ENCODE measurements around the gene GLS. TPM values are rescaled to one million over a fixed set of nuclear protein-coding genes. Genes with fewer than 3 reads are reported as not detected.

GLS gene
- total RNA-seq (2016; rRNA removed; fragmentation: Illumina TruSeq; extraction: Trizol) (183 and 212 TPM in 2 replicates), polyA plus RNA-seq (2011; rRNA removed) (65.4 and 78.6 TPM in 2 replicates), polyA minus RNA-seq (2011; rRNA and poly(A)+ RNA removed; ENCODE audit: low replicate concordance) (61.7 and 123 TPM in 2 replicates), Bru-seq, nascent RNA (percentile 97 among the genes with signal in this experiment), BruChase-seq, experiment 1, labeled RNA remaining after a 6-hour chase (percentile 97 among the genes with signal in this experiment), BruChase-seq, experiment 2, labeled RNA remaining after a 2-hour chase (percentile 98 among the genes with signal in this experiment)
- total RNA-seq (2016; cell fraction: cytosol; rRNA removed; fragmentation: Illumina TruSeq; extraction: Trizol; ENCODE audit: low read depth), result 199 and 222 TPM in 2 replicates
- total RNA-seq (2016; cell fraction: insoluble cytoplasmic fraction; rRNA removed; fragmentation: Illumina TruSeq; extraction: Trizol), result 184 and 207 TPM in 2 replicates
- 57.2 and 68.7 TPM in 2 replicates for total RNA-seq (2016; cell fraction: membrane; rRNA removed; fragmentation: Illumina TruSeq; extraction: Trizol)
- total RNA-seq (2016; cell fraction: nucleus; rRNA removed; fragmentation: Illumina TruSeq; extraction: Trizol), result 199 and 219 TPM in 2 replicates
- 19.0 and 29.7 TPM in 2 replicates for polyA plus RNA-seq (2011; cell fraction: cytosol; rRNA removed)
- polyA plus RNA-seq (2011; cell fraction: nucleus; rRNA removed), result 62.0 and 92.3 TPM in 2 replicates
- polyA plus RNA-seq (2012), result 76.8 and 87.2 TPM in 2 replicates
- polyA plus RNA-seq (2016; cell fraction: cytosol; fragmentation: Illumina TruSeq; extraction: Trizol; ENCODE audit: low read depth), result 1.3 and 1.9 TPM in 2 replicates
- polyA plus RNA-seq (2016; cell fraction: insoluble cytoplasmic fraction; fragmentation: Illumina TruSeq; extraction: Trizol; ENCODE audit: low read depth), result 88.6 and 101 TPM in 2 replicates
- polyA plus RNA-seq (2016; cell fraction: membrane; fragmentation: Illumina TruSeq; extraction: Trizol; ENCODE audit: low read depth), result 5.8 and 6.9 TPM in 2 replicates
- 136 and 142 TPM in 2 replicates for polyA plus RNA-seq (2016; cell fraction: nucleus; fragmentation: Illumina TruSeq; extraction: Trizol; ENCODE audit: insufficient read depth, low read depth)
- 94.5 and 101 TPM in 2 replicates for polyA minus RNA-seq (2011; cell fraction: cytosol; rRNA and poly(A)+ RNA removed)
- polyA minus RNA-seq (2011; cell fraction: nucleus; rRNA and poly(A)+ RNA removed), result 545 and 549 TPM in 2 replicates
- long read RNA-seq, experiment 1, full-length matches to known transcripts, result 1 of 12 reads
- long read RNA-seq, experiment 1, partial matches to known transcripts, result 8 of 12 reads
- long read RNA-seq, experiment 1, other reads (novel, unspliced or antisense), result 3 of 12 reads
- long read RNA-seq, experiment 2, full-length matches to known transcripts, result 10 of 132 reads
- long read RNA-seq, experiment 2, partial matches to known transcripts, result 6 of 132 reads
- long read RNA-seq, experiment 2, other reads (novel, unspliced or antisense), result 116 of 132 reads

DNA sequence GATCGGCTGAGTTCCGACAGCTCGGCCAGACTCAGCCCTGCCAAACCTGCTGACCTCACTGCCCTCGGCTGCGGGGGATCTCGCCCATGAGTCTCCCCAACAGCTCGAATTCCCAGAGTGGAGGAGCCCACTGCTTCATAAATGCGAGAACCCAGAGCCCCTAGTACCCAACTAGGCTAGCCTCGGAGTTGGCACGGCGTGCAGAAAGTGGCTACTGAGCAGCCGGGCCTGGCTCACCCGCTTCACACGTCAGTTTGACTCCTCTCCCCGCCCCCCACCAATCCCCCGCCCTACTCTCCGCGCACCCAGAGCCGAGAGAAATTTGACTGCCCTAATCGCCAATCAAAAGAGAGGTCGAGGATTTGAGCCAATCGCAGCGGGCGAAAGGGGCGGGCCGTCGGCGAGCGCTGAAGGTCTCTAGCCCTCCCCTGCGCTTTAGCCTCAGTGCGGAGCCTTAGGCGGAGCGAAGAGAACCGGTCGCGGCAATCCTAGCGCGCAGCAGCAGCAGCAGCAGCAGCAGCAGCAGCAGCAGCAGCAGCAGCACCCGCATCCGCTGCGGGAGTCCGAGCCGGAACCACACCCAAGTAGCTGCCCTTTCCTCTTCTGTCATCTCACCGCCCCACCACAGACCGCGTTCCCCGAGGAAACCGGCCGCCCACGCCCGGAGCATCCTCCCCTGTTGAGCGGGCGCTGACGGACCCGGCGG lies at the start of gene GLS:
GLS (plus strand) TSS at position 444 of the 706 bp plus-strand sequence. CDS start 264 bp downstream, outside the sequence.
- Histone ChIP-seq H3K4me2 (ENCODE audit: low read depth, low read length) (peak within 1 kb of the TSS; percentile 99), H3K4me3 (replicated peaks in 1 of 3; ENCODE audit: insufficient read depth in 1 of 3, low read depth in 2 of 3, low read length in 3 of 3) (peak within 1 kb of the TSS; percentile 85 to 97 (median 86)), H3K27ac (ENCODE audit: extremely low read length, insufficient read depth, low read length) (peak within 1 kb of the TSS; percentile 81), H3K9me3 (ENCODE audit: low read length) (no peaks in the 10 kb centered on the region), H2AFZ (ENCODE audit: low read length) (peak within 1 kb of the TSS; percentile 84), H3K4me1 (ENCODE audit: insufficient read depth, low read length) (peaks cover 42% of the 10 kb centered on the region), H3K9ac (ENCODE audit: insufficient read depth, low read depth, low read length) (peak within 1 kb of the TSS; percentile 88), H4K20me1 (ENCODE audit: insufficient read depth, low read length) (peaks cover 26% of the 10 kb centered on the region), H3K36me3 (replicated peaks in 1 of 2; ENCODE audit: control insufficient read depth in 1 of 2, insufficient read depth in 2 of 2, low read length in 2 of 2) (no peaks in the 10 kb centered on the region; a peak in 1 of 5 replicates), H3K27me3 (ENCODE audit: control insufficient read depth in 1 of 2, insufficient read depth in 2 of 2, low read length in 2 of 2) (no peaks in the 10 kb centered on the region; a peak in 1 of 5 replicates), H3K79me2 (ENCODE audit: insufficient read depth, low read length) (peaks cover 47% of the 10 kb centered on the region)
- intact Hi-C loops (cut with micrococcal nuclease; ENCODE audit: unreplicated experiment), result loop anchor here (5.0 kb wide), 1 partner anchor 142 kb away; no protein-coding TSS in a partner anchor
- peak; percentile 68 for FAIRE-seq
- peak; percentile 91 for ATAC-seq
- ChIA-PET CTCF (ENCODE audit: low intra/inter-chr PET ratio, low total read pairs) (no interaction called here), POLR2A (interaction anchor here (0.9 to 4.9 kb wide), 9 partner anchors 9 to 140 kb away, joined by 3 to 88 read pairs (median 4); no protein-coding TSS in a partner anchor)
- peak; percentile 97 for DNase-seq (ENCODE audit: low spot score)
- in situ Hi-C loops (cut with HindIII; ENCODE audit: extremely low pct_ligation_motif_present, low pct_unique_long_range_greater_than_20kb), result no loop called here
- BruUV-seq (replicated peaks), result no TSS peak
- 0% methylated on average over 37 of the region's 56 CpGs for WGBS (ENCODE audit: low lambda C conversion rate)
- TF ChIP-seq SNAI1 (CRISPR knock-in tag; IDR thresholded peaks at IDR 0.05; ENCODE audit: borderline replicate concordance) (0 out of 2 replicates have a peak, but pooled peaks have one; percentile 6), GATAD2A (CRISPR knock-in tag; IDR thresholded peaks at IDR 0.05) (peak; percentile 42; the same call in 1 of the 2 replicates), ZNF276 (CRISPR knock-in tag; IDR thresholded peaks at IDR 0.05; ENCODE audit: low read depth) (no peak), MZF1 (CRISPR knock-in tag; IDR thresholded peaks at IDR 0.05; ENCODE audit: borderline replicate concordance) (no peak), SP4 (CRISPR knock-in tag; IDR thresholded peaks at IDR 0.05) (peak; percentile 40), PAF1 (CRISPR knock-in tag; IDR thresholded peaks at IDR 0.05) (no peak), ZNF235 (CRISPR knock-in tag; IDR thresholded peaks at IDR 0.05; ENCODE audit: borderline replicate concordance) (0 out of 2 replicates have a peak, but pooled peaks have one; percentile 28), SP140L (CRISPR knock-in tag; IDR thresholded peaks at IDR 0.05; ENCODE audit: borderline replicate concordance) (no peak), RNF2 (conservative IDR thresholded peaks at IDR 0.05; ENCODE audit: low read depth) (0 out of 2 replicates have a peak, but pooled peaks have one; percentile 24), PHB2 (IDR thresholded peaks at IDR 0.05; ENCODE audit: partially characterized antibody) (no peak), BCL3 (CRISPR knock-in tag; IDR thresholded peaks at IDR 0.05) (peak; percentile 70; the same call in 1 of the 2 replicates)
- TF ChIP-seq, protein P1, sequence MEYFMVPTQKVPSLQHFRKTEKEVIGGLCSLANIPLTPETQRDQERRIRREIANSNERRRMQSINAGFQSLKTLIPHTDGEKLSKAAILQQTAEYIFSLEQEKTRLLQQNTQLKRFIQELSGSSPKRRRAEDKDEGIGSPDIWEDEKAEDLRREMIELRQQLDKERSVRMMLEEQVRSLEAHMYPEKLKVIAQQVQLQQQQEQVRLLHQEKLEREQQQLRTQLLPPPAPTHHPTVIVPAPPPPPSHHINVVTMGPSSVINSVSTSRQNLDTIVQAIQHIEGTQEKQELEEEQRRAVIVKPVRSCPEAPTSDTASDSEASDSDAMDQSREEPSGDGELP (IDR thresholded peaks at IDR 0.05; ENCODE audit: borderline replicate concordance, low read depth), result no peak

Data from HepG2 (cell line).